A549 (cell line): ENCODE results near the gene B2M. TPM values are rescaled to one million over a fixed set of nuclear protein-coding genes. Genes with fewer than 3 reads are reported as not detected.
A peak's percentile ranks its signal among the peaks of the same experiment; 100 is the strongest.
"Not testable (repeated sequence)": the region's sequence is repeated elsewhere in the genome, so short reads cannot be mapped to it uniquely, and the experiment has no call there.

ENCODE experiments used
- ATAC-seq, 2 experiments: fragments of 200-7000 bp in 1 of 2; fragments of >200 bp in 1 of 2; cut with Nextera tagmentation in 1 of 2; cut with Tn5 transposase in 1 of 2; 3 replicates each; pipeline versions ENCODE4 v1.8.0 to v1.9.1; 2018 to 2020; ENCODE audit warnings: mild to moderate bottlenecking in 1 of 2, moderate library complexity in 1 of 2
- CTCF ChIA-PET: fragments of 300-600 bp; sonication (Branson Sonifier 250); formaldehyde crosslinking; extraction: SDS; loops from one replicate; lab custom pipeline; 2021; ENCODE audit warnings: antibody characterized with exemption, inconsistent platforms; lab: Yijun Ruan, JAX
- POLR2A ChIA-PET: fragments of 350-600 bp; formaldehyde crosslinking; extraction: SDS; loops from one replicate; lab custom pipeline; 2021; ENCODE audit warnings: antibody characterized with exemption, inconsistent platforms; lab: Yijun Ruan, JAX
- DNase-seq, 2 experiments: peaks; one replicate each; pipeline versions ENCODE4 v3.0.0 to v3.0.0-alpha.2; 2011 to 2016; ENCODE audit warnings: low read depth in 1 of 2, low spot score in 1 of 2
- FAIRE-seq: peaks from 2 replicates; lab custom pipeline; 2011; peaks lifted over from hg19 to GRCh38; lab: Jason Lieb, UNC
- H3K27ac ChIP-seq, 2 experiments: fragments of >200 bp; sonication (Bioruptor Twin); formaldehyde crosslinking; 3 replicates each; pipeline ENCODE4 v1.5.1; 2016 to 2017
- H3K4me1 ChIP-seq: fragments of >200 bp; sonication (Bioruptor Twin); formaldehyde crosslinking; 3 replicates; pipeline ENCODE4 v1.6.1; 2016
- H3K4me2 ChIP-seq: fragments of >200 bp; sonication (Bioruptor Twin); formaldehyde crosslinking; 3 replicates; pipeline ENCODE4 v1.6.1; 2016
- H3K4me3 ChIP-seq: fragments of >200 bp; sonication (Bioruptor Twin); formaldehyde crosslinking; 3 replicates; pipeline ENCODE4 v1.5.1; 2016
- H3K9me3 ChIP-seq: fragments of >200 bp; sonication (Bioruptor Twin); formaldehyde crosslinking; 3 replicates; pipeline ENCODE4 v1.6.1; 2016
- BHLHE40 ChIP-seq: IDR thresholded peaks from 2 replicates; pipeline ENCODE4 v1.6.1; 2012; ENCODE audit warnings: low read depth, low read length, inconsistent platforms
- CBX8 ChIP-seq: fragments of 200-600 bp; sonication (generic); IDR thresholded peaks from 2 replicates; pipeline ENCODE4 v1.6.1; 2016
- CHD2 ChIP-seq: fragments of 150-350 bp; IDR thresholded peaks from 2 replicates; pipeline ENCODE4 v1.6.1; 2014; ENCODE audit warnings: low read length; ENCODE audit not compliant: partially characterized antibody
- EHMT2 ChIP-seq: fragments of 200-600 bp; sonication (generic); IDR thresholded peaks from 2 replicates; pipeline ENCODE4 v1.6.1; 2016; ENCODE audit warnings: antibody characterized with exemption, low read depth, mild to moderate bottlenecking, moderate library complexity
- EP300 ChIP-seq, 2 experiments: fragments of >200 bp; sonication (Bioruptor Twin); formaldehyde crosslinking; IDR thresholded peaks; 2 replicates in 1 of 2; 3 replicates in 1 of 2; pipeline ENCODE4 v1.6.1; 2016 to 2017
- FOSB ChIP-seq: fragments of 250-450 bp; sonication (Bioruptor Pico); IDR thresholded peaks from 2 replicates; pipeline ENCODE4 v1.5.0; 2020; ENCODE audit warnings: mild to moderate bottlenecking, moderate library complexity
- FOSL2 ChIP-seq, 2 experiments: fragments of 450-650 bp in 1 of 2; fragments of >200 bp in 1 of 2; sonication (Bioruptor Twin) in 1 of 2; formaldehyde crosslinking; IDR thresholded peaks; 2 replicates each; pipeline versions ENCODE4 v1.5.0 to v1.6.1; 2016 to 2020; ENCODE audit warnings: mild to moderate bottlenecking in 1 of 2, moderate library complexity in 1 of 2
- GATA3 ChIP-seq: IDR thresholded peaks from 2 replicates; pipeline ENCODE4 v1.6.1; 2012; ENCODE audit warnings: borderline replicate concordance
- HDAC2 ChIP-seq: fragments of 200-600 bp; sonication (generic); IDR thresholded peaks from 2 replicates; pipeline ENCODE4 v1.6.1; 2016
- HOXA7 ChIP-seq: fragments of 250-450 bp; sonication (Bioruptor Pico); IDR thresholded peaks from 2 replicates; pipeline ENCODE4 v1.5.0; 2020; ENCODE audit warnings: mild to moderate bottlenecking, moderate library complexity
- HOXB13 ChIP-seq: fragments of 250-450 bp; sonication (Bioruptor Pico); IDR thresholded peaks from 2 replicates; pipeline ENCODE4 v1.5.0; 2020; ENCODE audit warnings: low read depth, mild to moderate bottlenecking, moderate library complexity
- HOXB5 ChIP-seq: fragments of 250-450 bp; sonication (Bioruptor Pico); IDR thresholded peaks from 2 replicates; pipeline ENCODE4 v1.5.0; 2020; ENCODE audit warnings: mild to moderate bottlenecking, moderate library complexity
- JUN ChIP-seq, 2 experiments: fragments of >200 bp; sonication (Bioruptor Twin); formaldehyde crosslinking; IDR thresholded peaks; 2 replicates in 1 of 2; 3 replicates in 1 of 2; pipeline ENCODE4 v1.6.1; 2016 to 2017
- JUNB ChIP-seq: fragments of >200 bp; sonication (Bioruptor Twin); formaldehyde crosslinking; IDR thresholded peaks from 2 replicates; pipeline ENCODE4 v1.6.1; 2016
- KDM1A ChIP-seq: fragments of 200-600 bp; sonication (generic); IDR thresholded peaks from 2 replicates; pipeline ENCODE4 v1.6.1; 2016; ENCODE audit warnings: low read depth, mild to moderate bottlenecking
- MAFK ChIP-seq: fragments of 450-650 bp; IDR thresholded peaks from 2 replicates; pipeline ENCODE4 v1.6.1; 2014; ENCODE audit not compliant: partially characterized antibody
- NR3C1 ChIP-seq: fragments of >200 bp; sonication (Bioruptor Twin); formaldehyde crosslinking; IDR thresholded peaks from 3 replicates; pipeline ENCODE4 v1.6.1; 2017
- POLR2A ChIP-seq: IDR thresholded peaks from 2 replicates; pipeline ENCODE4 v1.6.1; 2012; ENCODE audit warnings: mild to moderate bottlenecking, low read length
- RARB ChIP-seq: fragments of 250-450 bp; sonication (Bioruptor Pico); IDR thresholded peaks from 2 replicates; pipeline ENCODE4 v1.8.0; 2021; ENCODE audit warnings: mild to moderate bottlenecking, moderate library complexity
- RFX5 ChIP-seq: fragments of 450-650 bp; IDR thresholded peaks from 2 replicates; pipeline ENCODE4 v1.7.1; 2014; ENCODE audit warnings: antibody characterized with exemption, mild to moderate bottlenecking, moderate library complexity
- TFCP2L1 ChIP-seq: fragments of 250-450 bp; sonication (Bioruptor Pico); IDR thresholded peaks from 2 replicates; pipeline ENCODE4 v1.5.0; 2021; ENCODE audit warnings: mild to moderate bottlenecking
- TP53 ChIP-seq: fragments of 250-450 bp; sonication (Bioruptor Pico); IDR thresholded peaks from 2 replicates; pipeline ENCODE4 v1.5.0; 2021; ENCODE audit warnings: mild to moderate bottlenecking, moderate library complexity
- ZSCAN20 ChIP-seq: fragments of 250-450 bp; sonication (Bioruptor Pico); IDR thresholded peaks from 2 replicates; pipeline ENCODE4 v1.8.0; 2022; ENCODE audit warnings: mild to moderate bottlenecking, moderate library complexity
- WGBS: methylation state at CpG from one replicate; pipeline ENCODE4 v1.1.6; 2017; ENCODE audit errors: missing lambda C conversion rate; 5-methylcytosine and 5-hydroxymethylcytosine counted together
- polyA plus RNA-seq, 4 experiments: library from polyadenylated mRNA; depleted of rRNA in 3 of 4; stranded (reverse); fragments of >200 nt; fragmentation: RNase III in 1 of 4; extraction: RNeasy Plus Mini Kit Qiagen cat#74134 plus additional on column Dnase treatment in 1 of 4; gene quantifications; 2 replicates in 3 of 4; 3 replicates in 1 of 4; pipeline ENCODE4 v1.2.3, GENCODE V29; 2011 to 2017
- TF ChIP-seq, protein P1 (sequence below): IDR thresholded peaks from 2 replicates; pipeline ENCODE4 v1.6.1; 2012
- TF ChIP-seq, protein P2 (sequence below): fragments of >200 bp; sonication (Bioruptor Twin); formaldehyde crosslinking; IDR thresholded peaks from 3 replicates; pipeline ENCODE4 v1.6.1; 2016
- TF ChIP-seq, protein P3 (sequence below): fragments of >200 bp; sonication (Bioruptor Twin); formaldehyde crosslinking; IDR thresholded peaks from 2 replicates; pipeline ENCODE4 v1.6.1; 2016

Gene B2M
- polyA plus RNA-seq, 2 of the 4 experiments (the other 2 are of a cell fraction), result 486 to 823 TPM

DNA sequence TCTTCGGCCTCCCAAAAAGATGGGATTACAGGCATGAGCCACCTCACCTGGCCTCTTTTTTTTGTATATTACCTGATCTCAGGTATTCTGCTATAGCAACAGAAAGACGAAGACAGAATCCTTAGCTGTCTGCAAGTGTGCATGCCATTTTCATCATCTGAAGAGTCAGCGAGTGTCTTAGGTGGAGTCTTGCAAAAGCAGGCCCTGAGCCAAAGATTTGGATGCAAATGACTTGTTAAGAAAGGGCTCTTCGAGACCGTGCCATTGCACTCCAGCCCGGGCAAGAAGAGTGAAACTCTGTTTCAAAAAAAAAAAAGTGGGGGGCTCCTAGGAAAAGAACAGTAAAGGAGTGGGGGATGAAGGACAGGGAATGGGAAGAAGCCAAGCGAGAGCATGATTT, 14.8 kb downstream of the B2M start:
- POLR2A ChIA-PET, result interaction anchor here (1.2 to 3.7 kb wide), 4 partner anchors 10 to 63 kb away, joined by 3 to 81 read pairs (median 14); partner anchors contain the start of genes B2M, PATL2, SPG11 and TRIM69
- 79% methylated on average over 7 of the region's 7 CpGs for WGBS
- CTCF ChIA-PET, result interaction anchor here (0.7 to 2.2 kb wide), 6 partner anchors 9 to 63 kb away, joined by 3 to 9 read pairs (median 4); partner anchors contain the start of genes SPG11 and TRIM69
- no peaks in the 10 kb centered on the region for H3K9me3 ChIP-seq
- ATAC-seq (no peak), DNase-seq (no peak), FAIRE-seq (no peak)
- peaks cover 33% of the 10 kb centered on the region for H3K4me1 ChIP-seq
- H3K4me2 ChIP-seq, result peak overlapping the region; percentile 71
- peak overlapping the region; percentile 83 to 93 for H3K27ac ChIP-seq
- H3K4me3 ChIP-seq, result no peak overlapping the region
- TF ChIP-seq, protein P1, sequence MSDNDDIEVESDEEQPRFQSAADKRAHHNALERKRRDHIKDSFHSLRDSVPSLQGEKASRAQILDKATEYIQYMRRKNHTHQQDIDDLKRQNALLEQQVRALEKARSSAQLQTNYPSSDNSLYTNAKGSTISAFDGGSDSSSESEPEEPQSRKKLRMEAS, result no peak
- TF ChIP-seq FOSL2 (IDR thresholded peaks at IDR 0.05), result no peak
- TF ChIP-seq FOSL2 (CRISPR knock-in tag; IDR thresholded peaks at IDR 0.05), result no peak
- no peak for TF ChIP-seq NR3C1

DNA sequence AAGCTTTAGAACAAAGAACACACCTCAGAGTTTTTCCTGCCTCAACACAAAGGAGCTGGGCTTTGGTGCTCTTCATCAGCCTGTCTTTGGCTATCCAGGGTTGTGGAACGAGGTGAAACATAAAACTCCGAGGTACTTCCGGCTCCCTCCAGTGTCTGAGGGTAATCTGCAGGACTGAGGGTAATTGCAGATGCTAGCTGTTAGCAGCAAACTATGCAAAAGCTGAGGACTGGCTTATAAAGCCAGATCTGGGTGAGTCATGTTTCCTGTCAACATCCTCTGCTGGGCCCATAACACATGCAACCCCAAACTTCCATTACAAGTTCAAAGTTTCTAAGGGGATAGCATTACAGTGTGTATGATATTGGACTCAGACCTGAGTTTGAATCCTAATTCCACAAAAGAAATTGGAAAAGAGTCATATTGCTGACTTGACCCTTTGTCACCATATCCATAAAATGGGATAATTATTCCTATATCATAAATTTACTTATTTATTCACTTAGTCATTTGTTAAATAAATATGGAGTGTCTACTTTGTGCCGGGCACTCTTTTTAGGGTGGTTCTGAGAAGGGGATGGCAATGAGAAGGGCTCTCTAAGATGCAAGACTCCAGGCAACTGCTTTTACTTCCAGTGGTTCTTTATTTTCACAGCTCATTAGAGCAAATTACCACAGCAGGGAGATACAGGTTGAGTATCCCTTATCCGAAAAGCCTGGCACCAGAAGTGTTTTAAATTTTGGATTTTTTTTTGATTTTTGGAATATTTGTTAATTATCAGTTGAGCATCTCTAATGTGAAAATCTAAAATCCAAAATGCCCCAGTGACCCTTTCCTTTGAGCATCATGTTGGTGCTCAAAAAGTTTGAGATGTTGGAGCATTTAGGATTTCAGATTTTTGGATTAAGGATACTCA, 15.5 kb downstream of the B2M start:
- Histone ChIP-seq H3K4me1 (peaks cover 33% of the 10 kb centered on the region), H3K27ac (peak overlapping the region; percentile 83 to 93), H3K4me3 (no peak overlapping the region), H3K4me2 (peak overlapping the region; percentile 71), H3K9me3 (no peaks in the 10 kb centered on the region)
- no peak for FAIRE-seq
- ChIA-PET CTCF (interaction anchor here (0.6 to 2.2 kb wide), 8 partner anchors 9 to 477 kb away, joined by 3 to 9 read pairs (median 4); partner anchors contain the start of genes SPG11 and TRIM69), POLR2A (interaction anchor here (0.6 to 3.7 kb wide), 5 partner anchors 10 to 64 kb away, joined by 3 to 81 read pairs (median 11); partner anchors contain the start of genes B2M, PATL2, SPG11 and TRIM69)
- peak; percentile 35 to 78 for DNase-seq
- peak; percentile 26 to 35; a peak in 4 of 6 replicates for ATAC-seq
- TF ChIP-seq HOXB13 (CRISPR knock-in tag) (no peak), HOXA7 (CRISPR knock-in tag) (peak; percentile 93), HOXB5 (CRISPR knock-in tag) (no peak), TFCP2L1 (peak; percentile 89), RARB (peak; percentile 85), FOSB (peak; percentile 97), JUNB (peak; percentile 41; the same call in 1 of the 2 replicates), CBX8 (no peak), POLR2A (peak; percentile 46), MAFK (peak; percentile 82), CHD2 (no peak), FOSL2 (IDR thresholded peaks at IDR 0.05) (peak; percentile 23; the same call in 1 of the 2 replicates), FOSL2 (CRISPR knock-in tag; IDR thresholded peaks at IDR 0.05) (peak; percentile 71), TP53 (CRISPR knock-in tag) (peak; percentile 66; the same call in 1 of the 2 replicates), JUN (IDR thresholded peaks at IDR 0.05) (peak; percentile 82 to 91; a peak in 4 of 5 replicates)
- TF ChIP-seq, protein P2, sequence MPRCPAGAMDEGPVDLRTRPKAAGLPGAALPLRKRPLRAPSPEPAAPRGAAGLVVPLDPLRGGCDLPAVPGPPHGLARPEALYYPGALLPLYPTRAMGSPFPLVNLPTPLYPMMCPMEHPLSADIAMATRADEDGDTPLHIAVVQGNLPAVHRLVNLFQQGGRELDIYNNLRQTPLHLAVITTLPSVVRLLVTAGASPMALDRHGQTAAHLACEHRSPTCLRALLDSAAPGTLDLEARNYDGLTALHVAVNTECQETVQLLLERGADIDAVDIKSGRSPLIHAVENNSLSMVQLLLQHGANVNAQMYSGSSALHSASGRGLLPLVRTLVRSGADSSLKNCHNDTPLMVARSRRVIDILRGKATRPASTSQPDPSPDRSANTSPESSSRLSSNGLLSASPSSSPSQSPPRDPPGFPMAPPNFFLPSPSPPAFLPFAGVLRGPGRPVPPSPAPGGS, result peak; percentile 71; the same call in 1 of the 3 replicates
- 8% methylated on average over 5 of the region's 5 CpGs for WGBS

DNA sequence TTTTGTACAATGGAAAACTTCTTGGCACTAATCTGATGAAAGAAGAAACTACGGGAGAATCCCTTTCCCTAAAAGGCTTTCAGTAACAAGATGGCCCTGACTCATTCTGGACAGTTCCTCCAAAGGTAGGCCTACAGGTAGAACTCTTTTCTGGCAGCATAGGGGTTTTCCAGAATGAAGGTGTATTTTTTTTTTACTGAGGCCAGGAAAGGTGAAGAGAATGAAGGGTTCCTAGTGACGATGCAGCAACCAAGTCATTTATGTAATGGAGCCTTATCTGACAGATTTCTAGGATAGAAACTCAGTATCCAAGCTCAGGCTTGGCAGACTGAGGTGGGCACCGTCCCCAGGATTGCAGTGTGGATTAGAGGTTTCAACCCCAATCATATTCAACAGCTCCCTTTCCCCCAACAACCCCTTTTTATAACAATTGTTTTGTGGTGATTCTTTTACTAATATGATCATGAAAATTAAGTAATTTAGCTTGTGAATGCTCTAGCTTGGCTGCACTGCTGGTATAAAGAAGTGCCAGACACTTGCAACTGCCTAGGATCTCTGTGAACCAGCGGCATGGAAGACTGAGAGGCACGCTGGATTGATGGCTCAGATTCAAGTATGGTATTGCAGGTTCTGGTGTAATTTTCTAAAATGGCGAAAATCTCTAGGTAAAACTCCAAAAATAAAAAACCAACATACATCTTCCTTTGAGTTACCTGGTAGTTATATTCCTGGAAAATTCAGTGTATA, 16.3 kb downstream of the B2M start:
- Histone ChIP-seq H3K4me1 (peaks cover 33% of the 10 kb centered on the region), H3K4me3 (peak overlapping the region; percentile 58; the same call in 2 of the 3 replicates), H3K9me3 (no peaks in the 10 kb centered on the region), H3K4me2 (peak overlapping the region; percentile 71), H3K27ac (peak overlapping the region; percentile 83 to 93)
- CTCF ChIA-PET, result interaction anchor here (1.0 to 2.6 kb wide), 5 partner anchors 11 to 17 kb away, joined by 3 to 11 read pairs (median 3); no protein-coding TSS in a partner anchor
- ATAC-seq (no peak), FAIRE-seq (no peak), DNase-seq (no peak)
- 90% methylated on average over 6 of the region's 6 CpGs for WGBS
- POLR2A ChIA-PET, result interaction anchor here (0.6 to 3.7 kb wide), 5 partner anchors 9 to 65 kb away, joined by 3 to 81 read pairs (median 11); partner anchors contain the start of genes B2M, PATL2, SPG11 and TRIM69
- TF ChIP-seq HDAC2 (no peak), EP300 (IDR thresholded peaks at IDR 0.05) (no peak), EHMT2 (no peak), GATA3 (no peak), CBX8 (no peak), MAFK (no peak), BHLHE40 (no peak), TP53 (CRISPR knock-in tag) (no peak), RFX5 (no peak), KDM1A (no peak), ZSCAN20 (CRISPR knock-in tag) (no peak)
- TF ChIP-seq, protein P3, sequence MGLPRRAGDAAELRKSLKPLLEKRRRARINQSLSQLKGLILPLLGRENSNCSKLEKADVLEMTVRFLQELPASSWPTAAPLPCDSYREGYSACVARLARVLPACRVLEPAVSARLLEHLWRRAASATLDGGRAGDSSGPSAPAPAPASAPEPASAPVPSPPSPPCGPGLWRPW, result no peak

DNA sequence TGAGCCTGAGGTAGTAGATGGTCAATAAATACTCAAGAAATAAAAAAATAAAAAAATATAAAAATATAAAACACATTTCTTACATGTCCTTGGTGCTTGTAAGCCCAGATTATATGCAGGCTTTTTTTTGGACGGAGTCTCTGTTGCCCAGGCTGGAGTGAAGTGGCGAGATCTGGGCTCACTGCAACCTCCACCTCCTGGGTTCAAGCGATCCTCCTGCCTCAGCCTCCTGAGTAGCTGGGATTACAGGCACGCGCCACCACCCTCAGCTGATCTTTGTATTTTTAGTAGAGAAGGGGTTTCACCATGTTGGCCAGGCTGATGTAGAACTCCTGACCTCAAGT, 16.9 kb downstream of the B2M start:
- DNase-seq, ATAC-seq, FAIRE-seq, H3K9me3 ChIP-seq: not testable (repeated sequence)
- peak overlapping the region; percentile 83 to 93 for H3K27ac ChIP-seq
- ChIA-PET POLR2A (interaction anchor here (1.3 to 3.7 kb wide), 4 partner anchors 10 to 65 kb away, joined by 5 to 81 read pairs (median 14); partner anchors contain the start of genes B2M, PATL2 and SPG11), CTCF (interaction anchor here (1.0 to 2.6 kb wide), 6 partner anchors 10 to 64 kb away, joined by 3 to 11 read pairs (median 6); partner anchors contain the start of gene SPG11)
- H3K4me1 ChIP-seq, result peaks cover 33% of the 10 kb centered on the region
- H3K4me3 ChIP-seq, result peak overlapping the region; percentile 58
- peak overlapping the region; percentile 71 for H3K4me2 ChIP-seq
- 40% methylated on average over 5 of the region's 5 CpGs for WGBS
